HG02678 (cell line): Measurements from ENCODE around the gene PDCD7.
"Not testable (repeated sequence)": the region's sequence is repeated elsewhere in the genome, so short reads cannot be mapped to it uniquely, and the experiment has no call there.

Experiments used
- ATAC-seq: cut with Tn5 transposase; IDR thresholded peaks from one replicate; pipeline ENCODE4 v1.9.1; 2021; ENCODE audit warnings: mild to moderate bottlenecking, moderate library complexity; ENCODE audit not compliant: unreplicated experiment

Gene PDCD7

DNA sequence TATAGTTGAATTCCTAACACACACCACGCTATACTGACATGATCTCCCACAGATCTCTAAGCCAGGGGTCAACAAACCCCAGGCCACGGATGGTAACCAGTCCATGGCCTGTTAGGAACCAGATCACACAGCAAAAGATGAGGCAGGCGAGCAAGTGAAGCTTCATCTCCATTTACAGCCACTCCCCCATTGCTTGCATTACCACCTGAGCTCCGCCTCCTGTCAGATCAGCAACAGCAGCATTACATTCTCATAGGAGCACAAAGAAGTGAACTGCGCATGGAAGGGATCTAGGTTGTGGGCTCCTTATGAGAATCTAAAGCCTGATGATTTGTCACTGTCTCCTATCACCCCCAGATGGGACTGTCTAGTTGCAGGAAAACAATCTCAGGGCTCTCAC, 2.7 kb downstream of the PDCD7 start:
- ATAC-seq, result no peak

DNA sequence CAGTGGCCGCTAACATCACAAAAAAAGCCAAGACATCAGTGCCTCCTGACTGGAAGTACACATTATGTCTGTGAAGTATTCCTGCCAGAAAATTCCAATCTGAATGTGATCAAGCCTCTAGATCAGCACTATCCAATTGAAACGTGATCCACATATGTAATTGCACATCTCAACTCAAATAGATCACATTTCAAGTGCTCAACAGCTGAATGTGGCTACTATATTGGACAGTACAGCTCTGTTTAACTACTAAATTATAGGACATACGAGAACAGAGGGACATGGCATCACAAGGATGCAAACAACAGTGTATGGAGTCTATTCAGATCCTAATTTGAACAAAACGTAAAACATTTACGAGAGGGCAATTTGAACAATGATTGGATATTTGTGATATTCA, 18.1 kb downstream of the PDCD7 start:
- no peak for ATAC-seq

DNA sequence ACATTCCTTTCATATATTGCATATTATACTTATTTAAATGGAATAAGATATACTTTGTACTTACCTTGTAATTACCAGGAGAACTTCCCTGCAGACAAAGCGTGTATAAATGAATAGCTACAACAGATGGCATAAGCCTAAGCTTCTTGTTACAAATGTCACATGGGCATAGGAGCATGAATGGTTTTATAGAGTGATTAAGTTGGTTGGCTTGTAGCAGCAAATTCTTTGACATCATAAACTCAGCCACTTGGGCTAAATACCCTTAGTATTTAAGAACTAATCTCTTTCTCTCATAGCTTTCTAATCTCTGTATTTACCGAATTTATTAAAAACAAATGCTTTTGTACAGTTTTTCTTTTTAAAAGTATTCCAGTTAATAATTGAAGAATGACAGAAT, 18.5 kb downstream of the PDCD7 start, which contains the start of gene UBAP1L:
Gene UBAP1L, minus strand, starts transcription at position 115 of the 400 bp plus-strand sequence. CDS start 8,985 bp downstream, outside the sequence.
- ATAC-seq, result no peak

DNA sequence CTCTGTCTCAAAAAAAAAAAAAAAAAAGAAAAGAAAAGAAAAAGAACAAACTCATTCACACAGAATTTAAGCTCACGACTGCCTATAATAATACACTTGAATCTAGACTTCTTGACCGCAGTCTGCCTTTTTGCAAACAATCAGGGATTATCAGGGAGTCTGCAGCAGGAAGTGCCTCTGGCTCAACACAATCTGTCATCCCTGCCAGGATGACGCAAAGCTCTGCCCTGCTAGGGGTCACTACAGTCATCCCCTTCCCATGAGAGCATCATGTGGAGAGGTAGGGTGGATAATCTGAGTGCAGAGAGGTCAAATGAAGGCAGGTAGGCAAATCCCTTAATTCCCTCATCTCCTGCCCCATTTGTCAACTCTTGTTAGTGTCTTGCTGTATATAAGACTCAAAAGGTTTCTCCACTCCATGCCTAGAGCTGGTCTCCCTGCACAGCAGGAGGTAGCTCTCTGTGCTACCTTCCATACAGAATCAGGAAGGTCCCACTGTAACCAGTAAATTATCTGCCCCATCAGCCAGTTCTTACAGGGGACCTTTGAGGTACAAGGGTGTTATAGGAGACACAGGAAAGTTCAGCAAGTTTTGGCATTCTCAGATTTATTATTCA, 22.8 kb downstream of the PDCD7 start:
- no peak for ATAC-seq

DNA sequence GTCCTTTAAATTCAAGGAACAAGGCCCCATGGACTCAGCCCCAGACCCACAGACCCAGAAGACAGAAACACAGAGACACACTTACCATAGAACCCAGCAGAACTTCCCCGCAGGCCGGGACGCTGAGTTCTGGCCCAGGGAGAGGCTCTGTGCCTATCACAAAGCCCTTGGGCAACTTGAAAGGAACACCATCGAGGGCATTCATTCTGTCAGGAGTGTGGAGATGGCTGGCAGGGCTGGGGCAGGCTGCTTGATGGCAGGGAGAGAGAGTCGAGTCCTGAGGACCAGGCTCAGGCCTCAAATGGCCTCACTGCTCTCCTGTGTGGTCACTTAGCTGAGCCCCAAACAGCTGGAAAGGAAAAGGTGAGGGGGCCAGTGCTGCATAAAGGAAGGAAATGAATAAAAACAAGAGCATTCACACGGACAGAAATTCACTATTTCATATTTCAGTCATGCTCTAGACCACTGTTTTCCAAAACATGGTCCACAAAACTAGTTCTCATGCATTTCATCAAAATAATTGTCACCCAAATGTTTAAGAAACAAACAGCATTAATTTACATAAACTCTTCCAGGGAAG, 27.5 kb downstream of the PDCD7 start:
- no peak for ATAC-seq

DNA sequence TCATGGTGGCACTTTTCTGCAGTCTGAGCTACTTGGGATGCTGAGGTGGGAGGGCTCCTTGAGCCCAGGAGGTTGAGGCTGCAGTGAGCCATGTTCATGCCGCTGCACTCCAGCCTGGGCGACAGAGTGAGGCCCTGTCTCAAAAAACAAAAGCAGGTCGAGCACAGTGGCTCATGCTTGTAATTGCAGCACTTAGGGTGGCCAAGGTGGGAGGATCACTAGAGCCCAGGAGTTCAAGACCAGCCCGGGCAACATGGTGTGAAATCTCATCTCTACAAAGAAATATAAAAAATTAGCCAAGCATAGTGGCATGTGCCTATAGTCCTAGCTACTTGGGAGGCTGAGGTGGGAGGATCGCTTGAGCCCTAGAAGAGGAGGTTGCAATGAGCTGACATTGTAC, 28.6 kb downstream of the PDCD7 start:
- no peak for ATAC-seq

DNA sequence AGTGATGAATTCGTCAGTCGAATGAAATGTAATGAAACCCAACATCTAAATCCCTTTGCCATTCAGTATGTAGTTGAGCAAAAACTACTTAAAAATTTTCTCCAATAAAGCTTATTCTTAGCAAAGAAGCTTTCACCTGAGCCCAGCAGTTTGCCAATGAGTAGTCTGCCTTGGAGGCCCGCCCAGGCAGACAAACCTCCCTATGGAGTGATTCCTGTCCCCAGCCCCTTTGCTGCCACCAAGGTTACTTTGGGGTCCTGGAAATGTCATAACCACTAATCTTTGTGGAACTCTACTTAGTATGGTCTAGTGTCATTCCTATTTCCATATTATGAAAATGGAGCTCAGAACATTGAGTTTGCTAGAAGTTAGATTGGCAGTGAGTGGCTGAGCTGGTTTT, 30.7 kb downstream of the PDCD7 start:
- ATAC-seq, result no peak

DNA sequence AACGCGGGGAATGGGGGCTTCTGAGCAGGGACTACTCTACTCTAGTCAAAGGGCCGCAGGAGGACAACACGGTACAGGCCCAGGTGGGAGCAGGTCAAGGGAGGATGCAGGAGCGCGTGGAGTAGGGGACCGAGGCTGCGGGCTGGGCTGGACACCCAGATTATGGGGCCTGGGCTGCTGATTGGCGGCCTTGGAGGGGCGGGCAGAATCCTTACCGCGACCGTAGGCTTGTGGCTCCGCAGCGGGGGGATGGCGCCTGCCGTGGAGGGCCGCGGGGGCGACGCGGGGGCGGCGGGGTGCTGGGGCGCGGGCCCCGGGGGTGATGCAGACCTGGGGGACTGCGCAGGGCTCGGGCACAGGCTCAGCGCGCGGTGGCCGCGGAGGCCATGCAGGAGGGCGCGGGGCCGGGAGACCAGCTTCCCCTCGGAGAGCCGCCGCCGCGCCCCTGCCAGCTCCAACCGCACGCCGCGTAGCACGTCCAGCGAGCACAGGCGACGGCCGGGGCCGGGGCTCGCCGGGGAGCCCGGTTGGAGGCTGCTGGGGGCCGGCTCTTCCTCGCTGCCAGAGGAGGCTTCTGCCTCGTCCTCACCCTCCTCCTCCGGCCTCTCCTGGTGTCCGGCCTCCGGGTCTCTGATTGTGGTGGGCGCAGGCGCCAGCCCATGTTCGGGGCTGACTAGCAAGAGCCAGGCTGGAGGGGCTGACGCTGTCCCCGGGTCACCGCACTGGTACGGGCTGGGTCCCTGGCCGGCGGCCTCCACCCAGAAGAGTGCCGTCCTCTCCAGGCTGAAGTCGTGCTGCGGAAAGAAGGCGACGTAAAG, 31.5 kb downstream of the PDCD7 start:
- no peak for ATAC-seq

DNA sequence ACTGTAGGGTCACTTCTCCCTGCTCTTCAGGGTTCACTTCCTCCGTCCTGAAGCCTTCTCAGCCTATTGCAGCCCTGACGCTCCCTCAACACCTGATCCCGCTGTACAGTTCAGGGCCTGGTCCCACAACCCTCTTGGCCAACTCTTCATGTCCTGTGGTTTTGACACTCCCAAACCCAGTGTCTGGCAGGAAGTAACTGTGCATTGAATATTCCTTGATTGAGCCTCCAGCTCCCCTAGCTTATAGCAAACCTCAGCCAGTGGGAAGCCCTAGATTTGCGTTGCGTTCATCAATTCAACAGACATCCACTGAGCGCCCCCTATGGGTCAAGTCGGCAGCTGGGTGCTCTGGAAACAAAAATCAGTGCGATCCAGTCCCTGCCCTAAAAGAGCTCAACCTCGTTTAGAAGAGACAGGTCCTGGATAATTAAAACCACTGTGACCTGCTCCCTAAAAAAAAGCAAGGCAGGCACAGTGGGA, 32.2 kb downstream of the PDCD7 start:
- no peak for ATAC-seq

DNA sequence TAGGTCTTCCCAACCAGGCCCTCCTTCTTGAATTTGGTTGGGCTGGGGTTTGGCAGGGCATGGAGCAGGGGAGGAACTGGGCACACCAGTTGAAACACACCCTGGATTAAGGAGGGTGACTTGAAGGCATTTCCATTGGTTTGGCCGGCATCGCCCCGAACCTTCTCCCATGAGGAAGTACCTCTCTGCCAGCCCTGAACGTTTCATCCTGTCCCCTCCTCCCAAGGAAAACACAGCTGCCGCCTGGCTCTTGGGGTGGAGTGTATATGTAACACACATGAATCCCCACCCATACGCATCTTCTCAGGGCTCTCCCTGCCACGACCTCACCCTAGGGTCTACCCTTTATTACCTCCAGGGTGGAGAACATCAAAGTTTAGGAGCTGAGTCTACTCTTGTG, 33.2 kb downstream of the PDCD7 start:
- no peak for ATAC-seq

DNA sequence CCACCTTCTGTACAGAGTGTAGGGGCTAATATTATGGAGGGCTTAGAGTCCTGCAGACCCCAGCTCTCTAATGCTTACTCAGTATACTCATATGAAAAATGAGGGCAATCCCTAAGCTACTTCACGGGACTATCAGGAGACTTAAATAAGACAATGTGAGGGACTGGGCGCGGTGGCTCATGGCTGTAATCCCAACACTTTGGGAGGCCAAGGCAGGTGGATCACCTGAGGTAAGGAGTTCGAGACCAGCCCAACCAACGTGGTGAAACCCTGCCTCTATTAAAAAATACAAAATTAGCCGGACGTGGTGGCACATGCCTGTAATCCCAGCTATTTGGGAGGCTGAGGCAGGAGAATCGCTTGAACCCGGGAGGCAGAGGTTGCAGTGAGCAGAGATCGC, 33.8 kb downstream of the PDCD7 start:
- not testable (repeated sequence) for ATAC-seq

DNA sequence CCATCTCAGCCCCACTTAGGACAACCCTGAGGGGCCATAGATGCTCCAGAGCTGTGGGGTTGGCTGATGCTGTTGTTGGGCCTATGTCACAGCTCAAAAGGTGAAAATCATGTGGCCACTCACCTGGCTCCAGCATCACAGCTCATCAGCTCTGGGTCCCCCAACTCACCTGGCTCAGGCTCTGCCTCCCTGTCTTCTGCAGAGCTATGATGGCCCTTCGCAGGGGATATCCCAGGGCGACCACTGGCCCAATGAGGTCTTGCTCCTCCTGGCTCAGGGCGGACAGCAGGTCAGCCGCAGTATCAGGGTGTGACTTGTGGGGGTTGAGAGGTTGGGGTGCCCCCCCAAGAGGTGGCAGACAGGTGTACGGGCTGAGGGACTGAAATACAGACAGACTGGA, 34.3 kb downstream of the PDCD7 start:
- no peak for ATAC-seq

DNA sequence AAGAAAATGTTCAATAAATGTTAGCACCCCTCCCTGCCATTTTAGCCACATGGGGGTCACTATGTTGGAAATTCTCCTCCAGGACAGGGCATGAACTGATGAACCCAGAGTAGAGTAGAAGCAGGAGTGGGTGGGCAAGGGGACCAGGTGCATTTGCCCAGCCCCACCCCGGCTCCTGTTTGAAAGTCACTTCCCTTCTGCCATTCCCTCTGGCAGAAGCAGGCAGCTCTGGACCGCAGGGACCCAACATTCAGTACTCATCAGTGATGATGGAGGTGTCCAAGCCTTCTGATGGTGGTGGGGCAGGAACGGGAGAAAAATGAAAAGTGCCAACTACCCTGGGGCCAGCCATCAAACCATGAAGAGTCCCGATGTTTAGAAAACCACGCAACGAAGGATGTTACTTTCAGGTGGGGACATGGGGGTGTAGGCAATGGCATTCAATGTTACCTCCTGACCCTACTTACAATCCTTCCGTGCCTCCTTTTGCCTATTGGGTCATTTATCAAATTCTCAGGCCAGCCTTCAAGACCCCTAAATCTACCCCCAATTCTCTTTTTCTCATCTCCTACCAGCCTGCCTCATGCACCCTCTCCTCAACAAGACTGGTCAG, 35.9 kb downstream of the PDCD7 start:
- no peak for ATAC-seq

DNA sequence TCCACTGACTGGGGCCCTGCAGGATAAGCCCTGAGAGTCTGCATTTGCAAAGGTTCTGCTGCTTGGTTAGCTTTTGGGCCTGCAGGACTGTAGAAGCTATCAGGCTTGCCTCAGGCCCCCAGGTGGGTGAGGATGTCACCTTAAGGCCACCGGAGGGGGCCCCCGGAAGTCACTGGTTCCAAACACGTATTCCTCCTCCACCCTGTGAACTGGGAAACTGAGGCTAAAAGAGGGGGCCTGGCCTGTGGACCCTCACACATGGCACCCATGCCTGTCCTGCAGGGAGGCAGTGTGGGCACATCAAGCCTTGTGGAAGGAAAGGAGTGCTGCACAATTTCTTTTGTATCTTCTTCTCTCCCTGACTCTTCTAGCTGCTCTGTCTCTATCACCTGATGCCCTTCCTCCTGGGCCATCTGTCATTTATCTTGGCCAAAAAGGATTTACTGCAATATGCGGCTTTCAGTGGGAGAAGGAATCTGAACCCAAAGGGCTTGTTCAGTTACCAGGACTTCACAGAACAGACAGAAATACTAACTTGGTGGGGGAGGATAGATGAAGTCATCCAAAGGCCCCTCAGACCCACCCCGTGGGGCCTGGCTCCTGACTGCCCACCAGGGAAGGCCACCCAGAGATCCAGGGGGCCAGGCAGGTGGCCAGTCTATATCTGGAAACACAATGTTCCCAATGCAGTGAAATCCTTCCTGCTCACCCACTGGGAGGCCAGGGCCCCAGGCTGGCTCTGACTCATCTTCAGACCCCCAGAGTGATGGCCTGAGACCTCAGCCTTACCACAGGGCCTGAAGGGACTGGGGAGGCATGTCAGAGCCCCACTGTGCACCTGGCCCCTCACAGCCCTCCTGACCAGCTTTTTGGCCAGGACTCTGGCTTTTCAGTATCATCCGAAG, 36.9 kb downstream of the PDCD7 start:
- ATAC-seq, result no peak

DNA sequence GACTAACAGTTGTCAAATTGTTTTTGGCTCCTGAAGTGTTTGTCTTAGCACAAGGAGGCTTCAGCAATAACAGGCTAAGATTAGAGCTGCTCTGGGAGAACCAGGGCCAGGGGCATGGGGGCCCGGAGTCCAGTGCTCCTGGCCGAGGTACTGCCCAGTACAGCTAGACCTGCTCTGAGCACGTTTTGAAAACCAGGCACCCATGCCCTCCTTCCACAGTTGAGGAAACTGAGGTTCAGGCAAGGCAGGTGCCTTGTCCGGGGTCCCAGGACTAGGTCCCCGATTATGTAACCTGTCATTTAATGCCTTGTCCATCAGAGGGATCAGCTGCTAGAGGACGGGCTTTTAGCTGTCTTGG, 37.9 kb downstream of the PDCD7 start:
- ATAC-seq, result no peak

DNA sequence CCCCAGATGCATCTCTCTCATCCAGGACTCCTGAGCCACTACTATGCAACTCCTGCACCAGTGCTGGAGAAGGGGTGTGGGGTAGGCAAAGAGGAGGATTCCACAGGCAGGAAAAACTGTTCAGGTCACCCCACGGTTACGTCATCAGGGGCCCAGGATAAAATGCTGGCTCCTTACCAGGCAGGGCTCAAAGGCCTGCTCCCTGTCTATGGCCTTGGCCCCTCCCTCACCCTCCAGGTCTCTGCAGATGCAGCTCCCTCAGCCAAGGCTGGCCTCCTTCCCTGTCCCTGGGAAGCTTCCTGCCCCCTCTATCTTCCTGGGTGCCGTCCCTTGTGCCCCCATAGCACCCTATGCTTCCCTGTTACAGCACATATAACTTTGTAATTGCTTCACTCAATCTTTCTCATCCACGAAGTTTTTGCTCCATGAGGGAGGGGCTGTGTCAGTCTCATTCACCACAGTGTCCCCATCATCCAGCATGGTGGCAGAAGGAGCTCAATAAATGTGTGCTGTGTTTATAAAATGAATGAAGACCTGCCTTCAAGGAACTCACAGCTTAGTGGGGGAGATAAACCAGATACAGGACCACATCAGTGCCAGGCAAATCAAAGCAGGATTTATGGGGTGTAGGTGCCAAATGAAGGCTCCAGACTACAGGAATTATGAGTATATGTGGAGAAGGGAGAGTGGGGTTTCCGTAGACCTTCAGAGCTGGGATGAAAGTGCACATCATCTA, 38.4 kb downstream of the PDCD7 start:
- no peak for ATAC-seq

DNA sequence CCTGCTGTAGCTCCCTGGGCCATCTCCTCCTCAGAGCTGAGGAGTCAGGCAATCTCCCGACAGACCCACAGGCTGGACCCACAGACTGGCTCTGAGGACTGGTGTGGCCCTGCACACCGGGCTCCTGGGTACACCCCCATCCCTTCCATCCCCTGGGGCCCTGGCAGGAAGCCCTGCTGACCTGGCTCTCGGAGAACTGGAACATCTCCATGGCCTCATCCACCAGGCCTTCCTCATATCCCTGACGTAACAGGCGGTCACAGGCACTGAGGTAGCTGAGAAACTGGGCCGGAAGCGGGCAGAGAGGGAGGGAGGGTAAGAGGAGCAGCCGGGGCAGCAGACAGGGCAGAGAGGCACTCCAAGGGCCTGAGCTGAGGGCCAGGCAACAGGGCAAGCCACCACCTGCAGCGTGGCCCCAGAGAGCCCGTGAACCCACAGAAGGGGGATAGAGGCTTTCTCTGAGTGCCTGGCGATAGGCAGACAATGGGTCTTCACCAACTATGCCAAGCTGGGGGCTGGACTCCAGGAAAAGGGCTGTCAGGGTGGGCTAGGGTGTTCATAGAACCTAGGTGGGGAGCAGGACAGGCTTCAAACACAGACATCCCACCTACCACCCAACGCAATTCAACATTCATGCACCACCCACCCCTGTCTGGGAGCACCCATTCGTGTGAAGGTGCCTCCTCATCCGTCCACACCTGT, 39.2 kb downstream of the PDCD7 start:
- no peak for ATAC-seq

DNA sequence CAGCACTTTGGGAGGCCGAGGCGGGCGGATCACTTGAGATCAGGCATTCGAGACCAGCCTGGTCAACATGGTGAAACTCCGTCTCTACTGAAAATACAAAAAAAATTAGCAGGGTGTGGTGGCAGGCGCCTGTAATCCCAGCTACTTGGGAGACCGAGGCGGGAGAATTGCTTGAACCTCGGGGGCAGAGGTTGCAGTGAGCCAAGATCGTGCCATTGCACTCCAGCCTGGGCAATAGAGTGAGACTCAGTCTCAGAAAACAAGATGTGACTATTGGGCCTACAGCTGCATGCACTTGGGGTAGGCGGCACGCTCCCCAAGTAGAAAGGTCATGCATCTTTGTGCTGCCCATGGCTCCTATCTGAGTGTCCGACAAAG, 39.8 kb downstream of the PDCD7 start:
- ATAC-seq, result not testable (repeated sequence)
